PFSK-1 (cell line): Measurements from ENCODE around the gene LAGE3.

Experiments
- FOXP2 ChIP-seq: optimal IDR thresholded peaks from 2 replicates; pipeline ENCODE3; 2011; ENCODE audit warnings: borderline replicate concordance, control low read depth, inconsistent platforms; ENCODE audit not compliant: insufficient read depth; ENCODE audit errors: extremely low read length, extremely low read depth
- POLR2AphosphoS5 ChIP-seq: IDR thresholded peaks from 2 replicates; pipeline ENCODE4 v1.6.1; 2012; ENCODE audit warnings: low read depth, mild to moderate bottlenecking, control low read depth, low read length, moderate library complexity
- SIN3A ChIP-seq: IDR thresholded peaks from 2 replicates; pipeline ENCODE4 v1.6.1; 2012; ENCODE audit warnings: mild to moderate bottlenecking, low read length, moderate library complexity, borderline replicate concordance; ENCODE audit not compliant: insufficient read depth
- TAF1 ChIP-seq: IDR thresholded peaks from 2 replicates; pipeline ENCODE4 v1.6.1; 2012; ENCODE audit warnings: low read length, control low read depth, borderline replicate concordance; ENCODE audit not compliant: insufficient read depth
- TF ChIP-seq, protein P1 (sequence below), 2 experiments: IDR thresholded peaks; 2 replicates each; pipeline versions ENCODE4 v1.6.1 to v1.8.0; 2011 to 2012; ENCODE audit warnings: low read depth in 2 of 2, low read length in 2 of 2, control low read depth in 1 of 2, inconsistent platforms in 1 of 2, mild to moderate bottlenecking in 1 of 2, moderate library complexity in 1 of 2; ENCODE audit not compliant: insufficient read depth in 1 of 2

The LAGE3 gene

DNA sequence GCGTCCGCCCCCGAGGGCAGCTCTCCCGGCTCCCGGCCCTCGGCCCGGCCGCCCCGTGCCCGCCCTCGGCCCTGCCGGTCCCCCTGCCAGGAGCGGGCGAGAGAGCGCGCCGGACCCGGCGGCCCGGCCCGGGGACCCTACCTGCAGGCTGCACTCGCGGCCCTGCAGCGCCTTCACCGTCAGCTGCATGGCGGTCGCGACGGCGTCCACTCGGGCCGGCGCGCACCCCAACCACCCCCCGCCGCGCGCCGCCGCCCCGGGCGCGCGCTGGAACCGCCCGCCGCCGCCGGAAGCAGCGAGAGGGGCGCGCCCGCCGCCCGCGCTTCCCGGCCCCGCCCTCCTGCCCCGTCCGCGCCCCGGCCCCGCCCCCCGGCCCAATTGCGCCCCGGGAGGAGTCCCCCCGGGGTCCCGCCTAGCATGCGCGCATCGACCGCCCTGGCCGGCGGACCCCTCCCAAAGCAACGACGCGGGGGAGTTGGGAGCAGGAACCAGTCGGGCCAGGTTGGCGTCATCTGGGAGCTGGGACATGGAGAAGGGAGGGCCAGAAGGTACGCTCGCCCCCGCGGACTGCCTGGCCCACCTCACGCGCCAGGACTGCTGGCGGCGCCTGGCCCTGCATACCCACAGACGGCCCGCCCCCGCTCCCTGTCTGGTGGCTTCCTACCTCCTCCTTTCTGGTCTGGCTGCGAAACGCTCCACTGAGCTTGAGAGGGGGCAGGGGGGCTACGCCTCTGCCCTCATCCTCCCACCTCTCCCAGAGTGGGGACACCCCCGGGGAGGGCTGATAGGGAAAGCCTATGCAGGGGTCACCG is 7.5 kb upstream of the LAGE3 start, which contains the start of gene UBL4A:
Gene UBL4A, minus strand, starts transcription at position 220 of the 812 bp plus-strand sequence. Its CDS starts 31 bp downstream, at position 189.
- 0 out of 2 replicates have a peak, but pooled peaks have one; percentile 21 for TF ChIP-seq POLR2AphosphoS5
- TF ChIP-seq FOXP2: no peak

GRCh38 chrX:154486052-154486395 is 6.9 kb upstream of the LAGE3 start:
- TF ChIP-seq, protein P1, sequence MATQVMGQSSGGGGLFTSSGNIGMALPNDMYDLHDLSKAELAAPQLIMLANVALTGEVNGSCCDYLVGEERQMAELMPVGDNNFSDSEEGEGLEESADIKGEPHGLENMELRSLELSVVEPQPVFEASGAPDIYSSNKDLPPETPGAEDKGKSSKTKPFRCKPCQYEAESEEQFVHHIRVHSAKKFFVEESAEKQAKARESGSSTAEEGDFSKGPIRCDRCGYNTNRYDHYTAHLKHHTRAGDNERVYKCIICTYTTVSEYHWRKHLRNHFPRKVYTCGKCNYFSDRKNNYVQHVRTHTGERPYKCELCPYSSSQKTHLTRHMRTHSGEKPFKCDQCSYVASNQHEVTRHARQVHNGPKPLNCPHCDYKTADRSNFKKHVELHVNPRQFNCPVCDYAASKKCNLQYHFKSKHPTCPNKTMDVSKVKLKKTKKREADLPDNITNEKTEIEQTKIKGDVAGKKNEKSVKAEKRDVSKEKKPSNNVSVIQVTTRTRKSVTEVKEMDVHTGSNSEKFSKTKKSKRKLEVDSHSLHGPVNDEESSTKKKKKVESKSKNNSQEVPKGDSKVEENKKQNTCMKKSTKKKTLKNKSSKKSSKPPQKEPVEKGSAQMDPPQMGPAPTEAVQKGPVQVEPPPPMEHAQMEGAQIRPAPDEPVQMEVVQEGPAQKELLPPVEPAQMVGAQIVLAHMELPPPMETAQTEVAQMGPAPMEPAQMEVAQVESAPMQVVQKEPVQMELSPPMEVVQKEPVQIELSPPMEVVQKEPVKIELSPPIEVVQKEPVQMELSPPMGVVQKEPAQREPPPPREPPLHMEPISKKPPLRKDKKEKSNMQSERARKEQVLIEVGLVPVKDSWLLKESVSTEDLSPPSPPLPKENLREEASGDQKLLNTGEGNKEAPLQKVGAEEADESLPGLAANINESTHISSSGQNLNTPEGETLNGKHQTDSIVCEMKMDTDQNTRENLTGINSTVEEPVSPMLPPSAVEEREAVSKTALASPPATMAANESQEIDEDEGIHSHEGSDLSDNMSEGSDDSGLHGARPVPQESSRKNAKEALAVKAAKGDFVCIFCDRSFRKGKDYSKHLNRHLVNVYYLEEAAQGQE (IDR thresholded peaks at IDR 0.05; ENCODE audit: insufficient read depth in 1 of 2, low read depth in 2 of 2, low read length in 2 of 2): no peak
- TF ChIP-seq POLR2AphosphoS5 (no peak), TAF1 (no peak), FOXP2 (no peak), SIN3A (no peak)

GRCh38 chrX:154485150-154486051 is 6.3 kb upstream of the LAGE3 start:
- TF ChIP-seq SIN3A: no peak
- TF ChIP-seq TAF1: no peak
- no peak for TF ChIP-seq FOXP2
- TF ChIP-seq, protein P1 (IDR thresholded peaks at IDR 0.05; ENCODE audit: insufficient read depth in 1 of 2, low read depth in 2 of 2, low read length in 2 of 2): no peak
- TF ChIP-seq POLR2AphosphoS5: no peak

- TF ChIP-seq POLR2AphosphoS5: no peak
These were observed 5.4 kb upstream of the LAGE3 start for GRCh38 chrX:154484255-154485149.

GRCh38 chrX:154483325-154483724 is 4.2 kb upstream of the LAGE3 start:
- TF ChIP-seq FOXP2 (no peak), SIN3A (no peak), TAF1 (no peak), POLR2AphosphoS5 (no peak; the same call in 1 of the 2 replicates)
- TF ChIP-seq, protein P1 (IDR thresholded peaks at IDR 0.05; ENCODE audit: insufficient read depth in 1 of 2, low read depth in 2 of 2, low read length in 2 of 2): no peak
